ENCODE results near the gene PXMP2.

DNA sequence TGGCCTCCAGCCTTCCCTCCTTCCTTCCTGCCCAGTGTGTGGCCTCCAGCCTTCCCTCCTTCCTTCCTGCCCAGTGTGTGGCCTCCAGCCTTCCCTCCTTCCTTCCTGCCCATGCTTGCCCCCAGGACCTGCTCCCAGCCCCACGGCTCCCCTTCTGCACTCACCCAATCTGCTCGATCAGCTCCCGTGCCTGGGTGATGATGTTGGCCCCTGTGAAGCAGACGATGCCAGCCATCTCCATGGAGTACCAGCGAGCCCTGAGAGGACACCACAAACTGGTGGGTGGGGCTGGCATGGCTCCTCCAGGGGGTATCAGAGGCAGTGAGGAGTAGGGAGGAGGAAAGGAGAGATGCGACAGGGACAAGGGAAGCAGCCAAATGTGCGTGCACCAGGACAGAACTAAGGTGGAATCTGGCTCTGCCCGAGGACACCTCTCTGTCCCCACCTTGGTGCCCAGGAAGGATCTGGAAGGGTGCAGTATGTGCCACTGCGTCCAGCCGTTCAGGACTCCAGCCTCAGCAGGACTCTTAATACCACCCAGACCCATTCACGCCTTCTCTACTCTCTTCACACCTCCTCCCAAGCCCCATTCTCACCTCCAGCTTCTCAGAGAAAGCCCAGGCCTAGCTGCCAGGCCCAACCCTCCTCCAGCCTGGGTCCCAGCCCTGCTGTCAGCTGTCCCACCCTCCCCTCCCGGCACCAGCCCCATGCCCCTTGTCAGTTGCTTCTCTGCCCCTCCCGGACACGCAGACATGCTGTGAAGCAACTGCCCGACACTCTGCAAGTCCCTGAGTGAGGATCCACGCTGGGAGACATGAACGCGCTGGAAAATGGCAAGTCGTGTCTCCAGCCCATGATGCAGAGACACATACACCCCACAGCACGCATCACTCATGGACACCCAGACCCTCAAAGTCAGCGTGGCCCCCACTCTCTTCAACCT is 22.9 kb upstream of the PXMP2 start:
- TF ChIP-seq, protein P1, sequence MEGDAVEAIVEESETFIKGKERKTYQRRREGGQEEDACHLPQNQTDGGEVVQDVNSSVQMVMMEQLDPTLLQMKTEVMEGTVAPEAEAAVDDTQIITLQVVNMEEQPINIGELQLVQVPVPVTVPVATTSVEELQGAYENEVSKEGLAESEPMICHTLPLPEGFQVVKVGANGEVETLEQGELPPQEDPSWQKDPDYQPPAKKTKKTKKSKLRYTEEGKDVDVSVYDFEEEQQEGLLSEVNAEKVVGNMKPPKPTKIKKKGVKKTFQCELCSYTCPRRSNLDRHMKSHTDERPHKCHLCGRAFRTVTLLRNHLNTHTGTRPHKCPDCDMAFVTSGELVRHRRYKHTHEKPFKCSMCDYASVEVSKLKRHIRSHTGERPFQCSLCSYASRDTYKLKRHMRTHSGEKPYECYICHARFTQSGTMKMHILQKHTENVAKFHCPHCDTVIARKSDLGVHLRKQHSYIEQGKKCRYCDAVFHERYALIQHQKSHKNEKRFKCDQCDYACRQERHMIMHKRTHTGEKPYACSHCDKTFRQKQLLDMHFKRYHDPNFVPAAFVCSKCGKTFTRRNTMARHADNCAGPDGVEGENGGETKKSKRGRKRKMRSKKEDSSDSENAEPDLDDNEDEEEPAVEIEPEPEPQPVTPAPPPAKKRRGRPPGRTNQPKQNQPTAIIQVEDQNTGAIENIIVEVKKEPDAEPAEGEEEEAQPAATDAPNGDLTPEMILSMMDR (IDR thresholded peaks at IDR 0.05; ENCODE audit: low read depth, low read length), result no peak
- TF ChIP-seq POLR2A (IDR thresholded peaks at IDR 0.05; ENCODE audit: extremely low read depth, insufficient read length) (no peak), MYC (IDR thresholded peaks at IDR 0.05; ENCODE audit: low read depth, low read length) (no peak)
- TF ChIP-seq, protein P2, sequence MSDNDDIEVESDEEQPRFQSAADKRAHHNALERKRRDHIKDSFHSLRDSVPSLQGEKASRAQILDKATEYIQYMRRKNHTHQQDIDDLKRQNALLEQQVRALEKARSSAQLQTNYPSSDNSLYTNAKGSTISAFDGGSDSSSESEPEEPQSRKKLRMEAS (IDR thresholded peaks at IDR 0.05; ENCODE audit: low read depth, low read length), result no peak

Data from NB4 (cell line).